Testis (tissue), 3 donors: Measurements from ENCODE around the gene C19orf67. TPM values are rescaled to one million over a fixed set of nuclear protein-coding genes. Genes with fewer than 3 reads are reported as not detected.

Experiments
- DNase-seq: peaks from one replicate; pipeline ENCODE4 v3.0.0-alpha.2; 2019
- H3K27ac ChIP-seq, 2 donors: fragments of 200-600 bp; sonication (generic); one replicate each; pipeline ENCODE4 v1.5.1; 2019
- H3K27me3 ChIP-seq: fragments of 200-600 bp; sonication (generic); one replicate; pipeline ENCODE4 v1.5.1; 2019
- H3K36me3 ChIP-seq: fragments of 200-600 bp; sonication (generic); one replicate; pipeline ENCODE4 v1.5.1; 2017; ENCODE audit warnings: low read depth; ENCODE audit errors: missing control alignments
- H3K4me1 ChIP-seq: fragments of 200-600 bp; sonication (generic); one replicate; pipeline ENCODE4 v1.5.1; 2019
- H3K4me3 ChIP-seq, 2 donors: fragments of 200-600 bp; sonication (generic); one replicate each; pipeline ENCODE4 v1.5.1; 2017 to 2019
- H3K9me3 ChIP-seq: fragments of 200-600 bp; sonication (generic); one replicate; pipeline ENCODE4 v1.5.1; 2017
- POLR2A ChIP-seq: fragments of 450-650 bp; IDR thresholded peaks from one replicate; pipeline ENCODE4 v1.6.1; 2017; ENCODE audit warnings: antibody characterized with exemption, mild to moderate bottlenecking, moderate library complexity
- WGBS, 2 donors: methylation state at CpG; one replicate each; pipeline ENCODE4 v1.1.5; 2018; 5-methylcytosine and 5-hydroxymethylcytosine counted together
- intact Hi-C: fragments of 100-400 bp; cut with DNase I; formaldehyde crosslinking; loops from one replicate; pipeline ENCODE4 v1.15.1; 2023; ENCODE audit warnings: low total_unique reads
- polyA plus RNA-seq: library from polyadenylated mRNA; stranded (reverse); fragments of 350-450 nt; fragmentation: Illumina TruSeq; extraction: RNeasy Lipid Tissue Mini Kit (QIAGEN cat#74804); gene quantifications from one replicate; pipeline ENCODE4 v1.2.3, GENCODE V29; 2014; ENCODE audit warnings: low read depth, low replicate concordance; ENCODE audit not compliant: insufficient read depth
- total RNA-seq, 2 donors: library from RNA; depleted of rRNA; stranded (reverse); fragments of >200 nt; gene quantifications; one replicate each; pipeline ENCODE4 v1.2.3, GENCODE V29; 2016
- TF ChIP-seq, protein P1 (sequence below), 3 experiments: fragments of 450-650 bp in 2 of 3; fragments of 200-600 bp in 1 of 3; sonication (generic) in 1 of 3; IDR thresholded peaks; one replicate each; pipeline ENCODE4 v1.5.1; 2016 to 2019; ENCODE audit warnings: antibody characterized with exemption in 3 of 3, mild to moderate bottlenecking in 2 of 3, moderate library complexity in 1 of 3

The C19orf67 gene
- total and polyA plus RNA-seq, 3 donors from 2014 or later, result 5.0 to 12.7 (median 12.6) TPM

DNA sequence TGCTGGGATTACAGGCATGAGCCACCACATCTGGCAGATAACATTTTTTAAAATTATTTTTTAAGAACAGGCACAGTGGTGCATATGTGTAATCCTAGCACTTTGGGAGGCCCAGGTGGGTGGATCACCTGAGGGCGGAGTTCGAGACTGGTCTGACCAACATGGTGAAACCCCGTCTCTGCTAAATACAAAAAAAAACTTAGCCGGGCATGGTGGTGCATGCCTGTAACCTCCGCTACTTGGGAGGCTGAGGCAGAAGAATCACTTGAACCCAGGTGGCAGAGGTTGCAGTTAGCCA lies 23.1 kb downstream of the C19orf67 start:
- Histone ChIP-seq H3K27me3 (no peaks in the 10 kb centered on the region), H3K36me3 (no peaks in the 10 kb centered on the region), H3K4me1 (peaks cover 13% of the 10 kb centered on the region), H3K27ac (no peak overlapping the region), H3K4me3 (no peak overlapping the region), H3K9me3 (no peaks in the 10 kb centered on the region)
- WGBS, 2 donors, result 89 to 90% methylated on average over 5 of the region's 5 CpGs
- TF ChIP-seq, protein P1, sequence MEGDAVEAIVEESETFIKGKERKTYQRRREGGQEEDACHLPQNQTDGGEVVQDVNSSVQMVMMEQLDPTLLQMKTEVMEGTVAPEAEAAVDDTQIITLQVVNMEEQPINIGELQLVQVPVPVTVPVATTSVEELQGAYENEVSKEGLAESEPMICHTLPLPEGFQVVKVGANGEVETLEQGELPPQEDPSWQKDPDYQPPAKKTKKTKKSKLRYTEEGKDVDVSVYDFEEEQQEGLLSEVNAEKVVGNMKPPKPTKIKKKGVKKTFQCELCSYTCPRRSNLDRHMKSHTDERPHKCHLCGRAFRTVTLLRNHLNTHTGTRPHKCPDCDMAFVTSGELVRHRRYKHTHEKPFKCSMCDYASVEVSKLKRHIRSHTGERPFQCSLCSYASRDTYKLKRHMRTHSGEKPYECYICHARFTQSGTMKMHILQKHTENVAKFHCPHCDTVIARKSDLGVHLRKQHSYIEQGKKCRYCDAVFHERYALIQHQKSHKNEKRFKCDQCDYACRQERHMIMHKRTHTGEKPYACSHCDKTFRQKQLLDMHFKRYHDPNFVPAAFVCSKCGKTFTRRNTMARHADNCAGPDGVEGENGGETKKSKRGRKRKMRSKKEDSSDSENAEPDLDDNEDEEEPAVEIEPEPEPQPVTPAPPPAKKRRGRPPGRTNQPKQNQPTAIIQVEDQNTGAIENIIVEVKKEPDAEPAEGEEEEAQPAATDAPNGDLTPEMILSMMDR (IDR thresholded peaks at IDR 0.05), result no peak
- TF ChIP-seq POLR2A, result no peak
- no peak for DNase-seq
- intact Hi-C loops, result no loop called here

DNA sequence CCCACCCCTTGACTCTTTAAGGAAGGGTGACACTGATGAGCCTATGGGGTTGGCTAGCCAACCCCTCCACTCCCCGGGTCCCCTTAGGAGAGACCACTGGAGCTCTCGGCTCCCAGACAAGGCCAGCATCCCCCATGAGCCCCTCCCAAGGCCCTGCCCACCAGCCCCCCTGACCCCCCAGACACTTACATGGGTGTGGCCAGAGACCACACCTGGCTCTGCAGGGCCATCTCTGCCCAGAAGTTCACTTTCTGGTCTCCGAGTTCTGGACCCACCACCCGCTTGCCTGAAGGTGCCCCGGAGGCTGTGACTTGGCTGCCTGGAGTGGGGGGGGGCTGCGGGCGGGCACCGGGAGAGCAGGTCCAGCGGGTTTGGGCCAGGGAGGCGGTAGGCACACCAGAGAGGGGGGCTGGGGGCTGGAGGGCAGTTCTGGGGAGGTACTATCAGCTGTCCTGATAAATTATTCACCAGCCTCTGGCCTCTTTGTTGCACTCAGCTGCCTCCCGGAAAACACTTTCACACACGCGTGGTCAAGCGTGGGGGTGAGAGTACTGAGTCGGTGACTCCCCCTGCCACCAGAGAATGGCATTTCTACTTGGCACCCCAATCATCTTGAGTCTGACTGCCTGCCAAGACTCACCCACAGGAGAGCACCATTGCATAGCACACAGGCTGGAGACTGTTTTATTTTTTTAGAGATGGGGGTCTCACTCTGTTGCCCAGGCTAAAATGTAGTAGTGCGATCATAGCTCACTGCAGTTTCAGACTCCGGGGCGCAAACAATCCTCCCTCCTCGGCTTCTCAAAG lies 23.6 kb downstream of the C19orf67 start, which contains the start of gene PALM3:
TSS of gene PALM3 (minus strand) at position 326 of the 807 bp plus-strand sequence. CDS start at position 230, 96 bp downstream.
- Histone ChIP-seq H3K27ac (no peak within 1 kb of the TSS), H3K36me3 (no peaks in the 10 kb centered on the region), H3K4me1 (peaks cover 13% of the 10 kb centered on the region), H3K27me3 (no peaks in the 10 kb centered on the region), H3K4me3 (no peak within 1 kb of the TSS), H3K9me3 (no peaks in the 10 kb centered on the region)
- peak; percentile 59 for DNase-seq
- TF ChIP-seq, protein P1 (IDR thresholded peaks at IDR 0.05), result no peak
- no peak for TF ChIP-seq POLR2A
- 60 to 71% methylated on average over 14 to 19 of the region's 19 CpGs for WGBS, 2 donors
- intact Hi-C loops, result no loop called here

DNA sequence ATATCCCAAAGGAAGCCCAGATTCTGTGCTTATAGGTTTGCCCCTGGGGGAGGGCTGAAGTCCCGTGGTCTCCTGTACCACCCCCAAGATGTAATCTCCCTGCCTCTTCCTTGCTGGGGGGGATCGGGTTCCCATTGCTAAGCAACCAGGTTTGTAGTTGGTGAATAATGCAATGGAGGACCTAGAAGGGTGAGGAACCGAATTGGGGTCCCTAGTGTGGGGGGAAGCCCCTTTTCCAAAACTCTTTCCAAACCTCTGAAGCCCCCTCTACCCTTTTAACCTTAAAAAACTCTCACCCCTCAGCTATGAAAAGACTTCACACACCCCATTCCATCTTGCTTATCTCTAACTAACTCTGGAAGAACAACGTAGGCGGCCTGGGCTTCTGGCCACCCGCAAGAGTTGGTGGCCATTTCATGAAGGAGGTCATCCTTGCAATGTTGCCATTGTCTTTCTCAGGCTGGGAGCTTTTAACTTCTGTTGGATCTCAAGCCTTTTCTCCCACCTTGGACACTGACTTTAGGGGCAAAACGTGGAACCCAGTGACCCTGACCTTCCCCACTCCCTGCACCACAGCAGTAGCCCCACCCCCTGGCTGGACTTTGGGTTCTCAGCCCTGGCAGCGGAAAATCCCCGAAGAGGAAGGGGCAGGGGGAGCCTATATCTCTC lies 24.4 kb downstream of the C19orf67 start:
- no peaks in the 10 kb centered on the region for H3K27me3 ChIP-seq
- 44 to 45% methylated on average over 9 of the region's 9 CpGs for WGBS, 2 donors
- peaks cover 13% of the 10 kb centered on the region for H3K4me1 ChIP-seq
- no peaks in the 10 kb centered on the region for H3K9me3 ChIP-seq
- intact Hi-C loops, result no loop called here
- TF ChIP-seq, protein P1 (IDR thresholded peaks at IDR 0.05), result no peak
- no peak for TF ChIP-seq POLR2A
- no peak overlapping the region for H3K27ac ChIP-seq
- DNase-seq, result no peak
- H3K4me3 ChIP-seq, result no peak overlapping the region
- H3K36me3 ChIP-seq, result no peaks in the 10 kb centered on the region

DNA sequence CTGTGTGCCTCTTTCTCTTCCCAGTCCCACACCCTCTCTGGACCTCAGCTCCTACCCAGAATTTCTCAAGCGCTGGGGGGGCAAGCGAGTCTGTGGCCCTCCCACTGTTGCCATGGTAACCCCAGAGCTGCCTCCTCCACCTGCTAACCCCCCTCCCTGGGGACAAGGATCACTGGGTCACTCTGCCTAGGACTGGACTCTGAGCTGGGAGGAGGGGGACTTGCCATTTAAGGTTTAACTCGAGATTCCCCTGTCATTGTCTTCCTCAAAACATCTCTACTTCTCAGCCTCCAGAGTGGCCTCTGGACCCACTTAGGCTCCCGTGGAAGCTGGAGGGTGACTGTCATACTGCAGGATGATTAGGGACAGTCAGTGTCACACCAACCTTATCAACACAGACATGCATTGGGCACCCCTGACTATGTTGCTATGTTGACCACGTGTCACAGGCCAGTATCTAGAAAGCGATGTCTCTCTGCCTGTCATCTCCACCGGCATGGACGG lies 25.9 kb downstream of the C19orf67 start:
- intact Hi-C loops, result no loop called here
- no peaks in the 10 kb centered on the region for H3K36me3 ChIP-seq
- peaks cover 13% of the 10 kb centered on the region for H3K4me1 ChIP-seq
- H3K27ac ChIP-seq, result no peak overlapping the region
- no peak overlapping the region for H3K4me3 ChIP-seq
- WGBS, 2 donors, result 62 to 63% methylated on average over 8 of the region's 8 CpGs
- TF ChIP-seq, protein P1 (IDR thresholded peaks at IDR 0.05), result no peak
- no peak for TF ChIP-seq POLR2A
- H3K9me3 ChIP-seq, result no peaks in the 10 kb centered on the region
- H3K27me3 ChIP-seq, result no peaks in the 10 kb centered on the region
- DNase-seq, result no peak
